Germinal center (tissue), 1 donor: ENCODE measurements around the gene ZNF280B.
"Not testable (repeated sequence)": the region's sequence is repeated elsewhere in the genome, so short reads cannot be mapped to it uniquely, and the experiment has no call there.

Experiments
- DNase-seq: peaks from one replicate; pipeline ENCODE4 v3.0.0; 2012; ENCODE audit warnings: mixed read lengths, low spot score

ZNF280B gene

GRCh38 chr22:22463855-22464540 lies 44.5 kb downstream of the ZNF280B start:
- peak; percentile 66 for DNase-seq

- DNase-seq: no peak
Observed at GRCh38 chr22:22462813-22463567, 45.6 kb downstream of the ZNF280B start.

DNA sequence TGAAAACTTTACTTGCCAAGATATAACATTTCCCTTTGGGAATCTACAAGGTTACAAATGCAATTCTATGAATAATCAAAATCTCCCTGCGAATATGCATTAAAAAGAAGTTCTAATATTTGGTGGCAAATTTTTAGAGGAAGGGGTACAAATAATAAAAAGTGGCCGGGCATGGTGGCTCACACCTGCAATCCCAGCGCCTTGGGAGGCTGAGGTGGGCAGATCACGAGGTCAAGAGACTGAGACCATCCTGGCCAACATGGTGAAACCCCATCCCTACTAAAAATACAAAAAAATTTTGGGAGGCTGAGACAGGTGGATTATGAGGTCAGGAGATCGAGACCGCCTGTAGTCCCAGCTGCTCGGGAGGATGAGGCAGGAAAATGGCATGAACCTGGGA lies 47.0 kb downstream of the ZNF280B start:
- DNase-seq: no peak

GRCh38 chr22:22461111-22461510 lies 47.4 kb downstream of the ZNF280B start:
- no peak for DNase-seq

DNA sequence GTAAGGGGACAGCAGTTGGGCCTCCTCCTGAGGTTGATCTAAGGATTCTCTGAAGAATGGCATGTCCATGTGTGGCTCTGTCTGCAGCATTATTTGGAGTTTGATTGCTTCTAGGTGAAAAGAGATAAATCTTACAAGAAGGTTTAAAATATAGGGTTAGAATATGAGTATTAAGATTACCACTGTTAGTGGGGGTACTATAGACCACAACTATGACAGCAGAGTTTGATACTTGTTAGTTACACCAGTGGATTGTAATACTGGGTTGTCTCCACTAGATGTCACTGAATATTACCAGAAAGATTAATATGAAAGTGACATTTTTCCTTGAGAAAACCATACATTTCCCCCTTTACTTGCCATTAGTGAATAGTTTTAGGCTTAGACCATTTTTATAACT lies 47.9 kb downstream of the ZNF280B start:
- peak; percentile 24 for DNase-seq

DNA sequence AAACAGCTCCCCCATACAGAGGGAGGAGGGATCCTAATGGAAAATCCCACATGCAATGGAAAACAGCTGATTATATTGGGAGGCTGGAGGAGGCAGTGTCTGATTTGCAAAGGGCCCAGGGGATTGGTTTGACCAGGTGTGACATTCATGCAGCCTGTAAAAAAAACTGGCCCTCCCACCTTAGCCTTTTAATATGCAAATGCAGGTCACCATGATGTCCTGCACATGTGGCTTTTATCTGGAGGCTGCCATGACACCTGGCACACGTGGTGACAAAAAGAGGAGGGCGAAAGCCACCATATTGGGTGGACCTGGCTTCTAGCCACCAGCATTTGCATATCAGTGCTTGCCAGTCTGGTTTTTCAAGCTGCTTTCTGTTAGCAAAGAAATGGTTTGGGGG lies 48.5 kb downstream of the ZNF280B start:
- DNase-seq: no peak

- no peak for DNase-seq
Observed at GRCh38 chr22:22458896-22459588, 49.5 kb downstream of the ZNF280B start.

DNA sequence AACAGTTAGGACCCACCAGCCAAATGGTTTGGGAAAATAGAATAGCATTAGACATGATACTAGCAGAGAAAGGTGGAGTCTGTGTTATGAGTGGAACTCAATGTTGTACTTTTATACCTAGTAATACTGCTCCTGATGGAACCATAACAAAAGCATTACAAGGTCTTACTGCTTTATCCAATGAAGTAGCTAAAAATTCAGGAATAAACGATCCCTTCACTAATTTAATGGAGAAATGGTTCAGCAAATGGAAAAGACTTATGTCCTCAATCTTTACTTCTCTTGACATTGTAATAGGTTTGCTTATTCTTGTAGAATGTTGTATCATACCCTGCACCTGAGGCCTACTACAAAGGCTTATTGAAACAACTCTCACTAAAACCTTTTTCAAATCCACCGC lies 50.2 kb downstream of the ZNF280B start:
- DNase-seq: no peak

GRCh38 chr22:22454997-22455396 lies 53.5 kb downstream of the ZNF280B start:
- no peak for DNase-seq

GRCh38 chr22:22452996-22453686 lies 55.4 kb downstream of the ZNF280B start:
- DNase-seq: no peak

DNA sequence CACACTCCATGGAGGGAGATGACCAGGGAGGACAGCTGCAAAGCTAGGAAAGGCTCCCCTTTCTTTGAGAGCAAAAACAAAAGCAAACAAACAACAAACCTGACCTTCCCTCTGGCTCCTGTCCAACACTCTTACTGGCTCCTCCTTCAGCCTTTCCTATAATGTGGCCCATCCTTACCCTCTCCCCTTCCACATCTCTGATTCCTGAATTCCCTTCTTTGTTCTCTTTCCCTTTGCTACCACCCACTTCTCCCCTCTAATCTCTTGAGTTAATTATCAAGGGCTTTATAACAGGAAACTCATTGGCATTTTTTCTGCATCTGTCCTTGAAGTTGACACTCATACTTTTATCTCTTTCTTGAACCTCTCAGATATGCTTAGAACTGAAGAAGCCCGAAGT lies 56.3 kb downstream of the ZNF280B start:
- DNase-seq: no peak

DNA sequence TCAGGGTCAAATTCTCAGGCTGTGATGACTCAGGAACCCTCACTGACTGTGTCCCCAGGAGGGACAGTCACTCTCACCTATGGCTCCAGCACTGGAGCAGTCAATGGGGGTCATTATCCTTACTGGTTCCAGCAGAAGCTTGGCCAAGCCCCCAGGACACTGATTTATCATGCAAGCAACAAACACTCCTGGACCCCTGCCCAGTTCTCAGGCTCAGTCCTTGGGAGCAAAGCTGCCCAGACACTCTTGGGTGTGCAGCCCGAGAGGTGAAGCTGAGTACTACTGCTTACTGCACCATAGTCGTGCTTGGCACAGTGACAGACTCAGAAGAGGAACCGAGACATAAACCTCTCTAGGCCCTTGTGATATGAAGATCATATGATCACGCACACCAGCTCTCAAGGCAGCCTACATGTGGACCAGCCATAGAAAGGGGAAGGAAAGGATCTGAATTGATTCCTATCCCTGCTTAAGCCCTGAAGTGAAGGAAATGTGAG lies 58.2 kb downstream of the ZNF280B start:
- DNase-seq: peak; percentile 76

- DNase-seq: no peak
Observed at GRCh38 chr22:22449819-22450218, 58.7 kb downstream of the ZNF280B start.

DNA sequence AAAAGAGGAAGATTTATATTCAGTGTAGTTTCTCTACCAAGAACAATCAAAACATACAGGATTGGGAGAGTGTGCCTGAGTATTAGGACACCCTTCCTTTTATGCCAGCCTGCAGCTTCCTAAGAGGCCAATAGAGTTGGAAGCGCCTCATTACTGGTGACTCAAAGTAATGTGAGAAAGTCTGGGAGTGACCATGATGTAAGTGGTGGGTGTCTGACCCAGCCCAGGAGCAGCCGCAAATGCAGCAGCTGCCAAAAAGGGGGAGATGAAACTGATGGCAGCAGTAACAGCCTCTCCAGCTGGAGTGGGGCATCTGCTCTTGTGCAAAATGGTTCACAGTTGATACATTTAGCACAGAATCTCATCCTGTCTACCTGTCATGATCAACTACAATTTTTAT lies 62.0 kb downstream of the ZNF280B start:
- no peak for DNase-seq

- DNase-seq: not testable (repeated sequence)
Observed at GRCh38 chr22:22444007-22444589, 64.4 kb downstream of the ZNF280B start.

GRCh38 chr22:22442928-22443709 lies 65.4 kb downstream of the ZNF280B start:
- no peak for DNase-seq

DNA sequence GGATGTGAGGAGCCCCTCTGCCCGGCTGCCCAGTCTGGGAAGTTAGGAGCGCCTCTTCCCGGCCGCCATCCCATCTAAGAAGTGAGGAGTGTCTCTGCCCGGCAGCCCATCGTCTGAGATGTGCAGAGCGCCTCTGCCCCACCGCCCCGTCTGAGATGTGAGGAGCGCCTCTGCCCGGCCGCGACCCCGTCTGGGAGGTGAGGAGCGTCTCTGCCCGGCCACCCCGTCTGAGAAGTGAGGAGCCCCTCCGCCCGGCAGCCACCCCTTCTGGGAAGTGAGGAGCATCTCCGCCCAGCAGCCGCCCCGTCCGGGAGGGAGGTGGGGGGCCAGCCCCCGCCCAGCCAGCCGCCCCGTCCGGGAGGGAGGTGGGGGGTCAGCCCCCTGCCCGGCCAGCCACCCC lies 66.9 kb downstream of the ZNF280B start:
- DNase-seq: not testable (repeated sequence)

DNA sequence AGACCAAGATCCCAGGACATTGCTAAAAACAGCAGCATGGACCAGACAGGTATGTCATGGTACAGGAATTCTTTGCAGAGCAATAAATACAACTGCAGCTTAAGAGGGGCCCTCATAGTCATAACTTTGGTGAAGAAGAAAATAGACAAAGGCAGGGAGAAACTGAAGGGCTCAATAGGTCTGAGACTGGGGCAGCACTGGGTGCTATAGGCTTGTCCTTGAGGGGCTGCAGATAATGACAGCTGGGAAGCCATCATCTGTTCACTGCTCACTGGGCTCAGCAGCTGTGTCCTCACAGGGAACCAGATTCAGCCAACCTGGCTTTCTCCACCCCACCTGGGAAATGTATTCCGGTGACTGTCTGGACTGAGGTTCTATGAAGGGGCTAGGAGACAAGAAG lies 68.4 kb downstream of the ZNF280B start:
- DNase-seq: no peak
